ENCODE measurements around the gene TLE1.
"Not testable (repeated sequence)": the region's sequence is repeated elsewhere in the genome, so short reads cannot be mapped to it uniquely, and the experiment has no call there.

GRCh38 chr9:81595293-81595692 lies 94.1 kb downstream of the TLE1 start:
- not testable (repeated sequence) for TF ChIP-seq CTCF (IDR thresholded peaks at IDR 0.05 in 2 of 3, conservative IDR thresholded peaks at IDR 0.05 in 1 of 3; ENCODE audit: control insufficient read depth in 2 of 3, extremely low read depth in 1 of 3, insufficient read depth in 1 of 3, low read depth in 3 of 3, low read length in 3 of 3); CEBPB (IDR thresholded peaks at IDR 0.05; ENCODE audit: borderline replicate concordance in 1 of 2, low read depth in 2 of 2, low read length in 2 of 2); ZBTB4 (CRISPR knock-in tag; IDR thresholded peaks at IDR 0.05); EZH2 (IDR thresholded peaks at IDR 0.05; ENCODE audit: borderline replicate concordance, control insufficient read depth, low read depth, low read length); USF1 (IDR thresholded peaks at IDR 0.05; ENCODE audit: borderline replicate concordance, extremely low read length, insufficient read depth, low read depth, low read length); RELA (IDR thresholded peaks at IDR 0.05; ENCODE audit: borderline replicate concordance, partially characterized antibody); ATF2 (IDR thresholded peaks at IDR 0.05; ENCODE audit: low read length); POLR2A (IDR thresholded peaks at IDR 0.05; ENCODE audit: low read depth, low read length)

Measured in GM12878 (cell line).